Brain microvascular endothelial cell (primary cell): ENCODE data around the gene RSAD1.

Experiments used
- DNase-seq: peaks from one replicate; pipeline ENCODE4 v3.0.0-alpha.2; 2020
- H3K27ac ChIP-seq: fragments of 250-450 bp; sonication (Bioruptor Pico); 2 replicates; pipeline ENCODE4 v1.5.1; 2020; ENCODE audit warnings: mild to moderate bottlenecking, moderate library complexity
- H3K27me3 ChIP-seq: fragments of 250-450 bp; sonication (Bioruptor Pico); replicated peaks from 2 replicates; pipeline ENCODE4 v1.5.1; 2020; ENCODE audit warnings: mild to moderate bottlenecking
- H3K36me3 ChIP-seq: fragments of 250-450 bp; sonication (Bioruptor Pico); replicated peaks from 2 replicates; pipeline ENCODE4 v1.5.1; 2020; ENCODE audit warnings: mild to moderate bottlenecking
- H3K4me3 ChIP-seq: 2 replicates; pipeline ENCODE4 v1.5.1; 2011; ENCODE audit warnings: low read depth, mild to moderate bottlenecking, control low read depth, low read length, moderate library complexity
- in situ Hi-C: cut with HindIII; loops from 2 replicates; pipeline ENCODE4 v1.10.0; 2017; ENCODE audit warnings: low sequenced_read_pairs, low pct_ligation_motif_present
- TF ChIP-seq, protein P1 (sequence below): IDR thresholded peaks from 2 replicates; pipeline ENCODE4 v1.5.1; 2011; ENCODE audit warnings: low read depth, mild to moderate bottlenecking, moderate library complexity, low read length, control low read depth, inconsistent platforms; ENCODE audit errors: missing control alignments

Gene RSAD1

DNA sequence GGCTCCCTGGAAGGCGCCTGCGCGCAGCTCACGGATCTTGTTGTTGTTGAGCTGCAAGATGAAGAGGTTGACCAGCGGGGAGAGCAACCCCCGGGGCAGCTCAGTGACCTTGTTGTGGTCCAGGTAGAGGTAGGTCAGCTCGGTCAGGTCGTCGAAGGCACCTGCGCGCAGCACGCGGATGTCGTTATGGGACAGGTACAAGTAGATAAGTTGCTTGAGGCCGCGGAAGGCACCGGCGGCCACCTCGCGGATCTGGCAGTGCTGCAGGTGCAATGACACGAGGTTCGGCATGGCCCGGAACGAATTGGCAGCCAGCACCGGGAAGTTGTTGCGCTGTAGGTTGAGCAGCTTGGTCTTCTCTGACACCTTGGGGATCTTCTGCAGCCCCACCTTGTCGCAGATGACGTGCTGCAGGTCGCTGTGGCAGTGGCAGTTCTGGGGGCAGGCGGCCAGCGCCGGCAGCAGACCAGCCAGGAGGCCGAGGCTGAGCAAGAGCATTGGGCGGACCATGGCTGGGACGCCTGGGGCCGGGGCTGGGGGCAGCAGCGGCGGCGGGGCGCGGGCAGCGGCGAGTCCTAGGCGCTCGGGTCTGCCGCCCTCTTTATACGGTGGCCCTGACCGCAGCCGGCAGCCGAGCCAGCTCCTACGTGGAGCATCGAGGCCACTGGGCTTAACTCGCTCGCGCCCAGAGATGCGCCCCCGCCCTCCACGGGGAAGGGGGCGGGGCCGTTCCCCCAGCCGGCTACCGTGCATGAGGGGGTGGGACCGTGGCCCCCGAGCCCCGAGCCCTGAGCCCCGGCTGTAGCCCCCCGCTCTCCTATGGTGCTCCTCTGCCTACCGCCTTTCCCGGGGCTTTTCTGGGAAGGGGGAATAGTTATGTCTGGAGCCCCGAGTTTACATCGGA lies 10.1 kb upstream of the RSAD1 start, which contains the start of gene CHAD:
Gene CHAD, minus strand, starts transcription at position 577 of the 904 bp plus-strand sequence. Its CDS starts 67 bp downstream, at position 510.
- in situ Hi-C loops: no loop called here
- H3K4me3 ChIP-seq: peak within 1 kb of the TSS; percentile 40
- H3K36me3 ChIP-seq: no peaks in the 10 kb centered on the region
- no peak for DNase-seq
- H3K27ac ChIP-seq: no peak within 1 kb of the TSS
- TF ChIP-seq, protein P1, sequence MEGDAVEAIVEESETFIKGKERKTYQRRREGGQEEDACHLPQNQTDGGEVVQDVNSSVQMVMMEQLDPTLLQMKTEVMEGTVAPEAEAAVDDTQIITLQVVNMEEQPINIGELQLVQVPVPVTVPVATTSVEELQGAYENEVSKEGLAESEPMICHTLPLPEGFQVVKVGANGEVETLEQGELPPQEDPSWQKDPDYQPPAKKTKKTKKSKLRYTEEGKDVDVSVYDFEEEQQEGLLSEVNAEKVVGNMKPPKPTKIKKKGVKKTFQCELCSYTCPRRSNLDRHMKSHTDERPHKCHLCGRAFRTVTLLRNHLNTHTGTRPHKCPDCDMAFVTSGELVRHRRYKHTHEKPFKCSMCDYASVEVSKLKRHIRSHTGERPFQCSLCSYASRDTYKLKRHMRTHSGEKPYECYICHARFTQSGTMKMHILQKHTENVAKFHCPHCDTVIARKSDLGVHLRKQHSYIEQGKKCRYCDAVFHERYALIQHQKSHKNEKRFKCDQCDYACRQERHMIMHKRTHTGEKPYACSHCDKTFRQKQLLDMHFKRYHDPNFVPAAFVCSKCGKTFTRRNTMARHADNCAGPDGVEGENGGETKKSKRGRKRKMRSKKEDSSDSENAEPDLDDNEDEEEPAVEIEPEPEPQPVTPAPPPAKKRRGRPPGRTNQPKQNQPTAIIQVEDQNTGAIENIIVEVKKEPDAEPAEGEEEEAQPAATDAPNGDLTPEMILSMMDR: no peak
- peaks cover 21% of the 10 kb centered on the region for H3K27me3 ChIP-seq

DNA sequence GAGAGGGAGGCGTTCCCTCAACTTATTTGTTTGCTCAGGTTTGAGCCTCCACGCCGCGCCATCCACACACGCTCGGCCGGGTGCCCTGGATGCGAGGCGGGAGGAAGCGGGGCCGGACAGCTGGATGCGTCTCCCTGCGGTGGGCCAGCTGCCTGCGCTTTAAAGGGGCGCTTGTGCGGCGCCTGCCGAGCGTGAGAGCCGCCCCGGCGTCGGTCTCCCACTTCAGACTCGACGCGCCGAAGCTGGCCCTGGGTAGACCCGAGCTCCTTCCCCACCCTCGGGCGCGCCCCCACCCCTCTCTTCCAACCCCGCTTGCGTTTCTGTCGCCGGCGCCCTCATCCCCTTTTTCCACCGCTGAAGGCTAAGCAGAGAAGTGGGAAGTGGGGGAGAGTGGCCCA lies 9.5 kb upstream of the RSAD1 start:
- TF ChIP-seq, protein P1: no peak
- H3K27me3 ChIP-seq: peaks cover 21% of the 10 kb centered on the region
- in situ Hi-C loops: no loop called here
- H3K27ac ChIP-seq: no peak overlapping the region
- H3K36me3 ChIP-seq: no peaks in the 10 kb centered on the region
- H3K4me3 ChIP-seq: peak overlapping the region; percentile 40
- no peak for DNase-seq

DNA sequence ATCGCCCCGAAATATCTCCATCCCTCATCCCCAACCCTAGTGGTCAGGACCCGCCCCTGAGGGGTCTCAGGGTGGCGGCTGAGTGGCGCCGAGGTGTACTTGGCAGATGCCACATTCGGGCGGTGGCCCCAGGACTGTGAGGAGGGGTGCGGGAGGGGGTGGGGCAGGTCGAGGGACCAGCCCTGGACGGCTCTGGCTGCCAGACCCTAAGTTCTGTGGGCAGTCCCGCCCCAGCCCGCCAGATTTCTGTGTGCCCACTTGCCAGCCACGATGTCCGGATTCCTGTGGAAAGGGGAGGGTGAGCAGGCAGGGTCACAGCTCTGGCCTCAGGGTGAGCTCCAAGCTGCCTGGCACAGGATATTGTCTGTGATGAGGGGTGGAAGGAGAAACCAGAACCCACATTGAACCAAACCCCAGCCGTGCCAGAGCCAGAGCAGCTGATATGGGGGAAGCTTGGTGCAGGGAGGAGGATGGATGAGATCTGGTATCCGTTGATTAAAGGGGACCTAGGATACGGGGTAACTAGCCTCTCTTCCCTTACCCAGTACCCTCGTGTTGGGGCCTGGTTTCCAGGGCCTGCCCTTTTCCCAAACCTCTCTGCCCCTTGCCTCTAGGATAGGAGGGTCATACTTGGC lies 8.9 kb upstream of the RSAD1 start:
- no peaks in the 10 kb centered on the region for H3K36me3 ChIP-seq
- in situ Hi-C loops: no loop called here
- DNase-seq: no peak
- H3K4me3 ChIP-seq: no peak overlapping the region
- H3K27me3 ChIP-seq: peaks cover 21% of the 10 kb centered on the region
- TF ChIP-seq, protein P1: no peak
- H3K27ac ChIP-seq: no peak overlapping the region

DNA sequence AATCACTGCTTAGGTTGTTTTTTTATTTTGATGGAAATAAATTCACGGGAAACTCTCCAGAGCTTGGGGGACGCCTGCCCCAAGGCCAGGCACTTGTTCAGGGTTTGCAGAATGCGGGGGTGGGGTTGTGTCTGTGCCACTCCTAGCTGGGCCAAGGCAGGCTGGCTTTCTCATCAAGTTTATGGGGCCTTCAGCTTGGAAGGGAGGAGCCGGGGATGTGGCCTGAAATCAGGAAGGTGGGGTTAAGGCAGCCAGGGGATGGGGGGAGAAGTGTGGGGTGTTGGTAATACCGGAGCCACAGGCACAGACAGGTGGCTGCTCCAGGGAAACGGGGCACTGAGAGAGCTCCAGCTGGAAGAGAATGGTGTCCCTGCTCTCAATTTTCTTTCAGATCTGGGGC lies 8.2 kb upstream of the RSAD1 start:
- DNase-seq: no peak
- H3K4me3 ChIP-seq: no peak overlapping the region
- H3K27ac ChIP-seq: no peak overlapping the region
- TF ChIP-seq, protein P1: no peak
- in situ Hi-C loops: no loop called here
- H3K36me3 ChIP-seq: no peaks in the 10 kb centered on the region
- peaks cover 21% of the 10 kb centered on the region for H3K27me3 ChIP-seq

DNA sequence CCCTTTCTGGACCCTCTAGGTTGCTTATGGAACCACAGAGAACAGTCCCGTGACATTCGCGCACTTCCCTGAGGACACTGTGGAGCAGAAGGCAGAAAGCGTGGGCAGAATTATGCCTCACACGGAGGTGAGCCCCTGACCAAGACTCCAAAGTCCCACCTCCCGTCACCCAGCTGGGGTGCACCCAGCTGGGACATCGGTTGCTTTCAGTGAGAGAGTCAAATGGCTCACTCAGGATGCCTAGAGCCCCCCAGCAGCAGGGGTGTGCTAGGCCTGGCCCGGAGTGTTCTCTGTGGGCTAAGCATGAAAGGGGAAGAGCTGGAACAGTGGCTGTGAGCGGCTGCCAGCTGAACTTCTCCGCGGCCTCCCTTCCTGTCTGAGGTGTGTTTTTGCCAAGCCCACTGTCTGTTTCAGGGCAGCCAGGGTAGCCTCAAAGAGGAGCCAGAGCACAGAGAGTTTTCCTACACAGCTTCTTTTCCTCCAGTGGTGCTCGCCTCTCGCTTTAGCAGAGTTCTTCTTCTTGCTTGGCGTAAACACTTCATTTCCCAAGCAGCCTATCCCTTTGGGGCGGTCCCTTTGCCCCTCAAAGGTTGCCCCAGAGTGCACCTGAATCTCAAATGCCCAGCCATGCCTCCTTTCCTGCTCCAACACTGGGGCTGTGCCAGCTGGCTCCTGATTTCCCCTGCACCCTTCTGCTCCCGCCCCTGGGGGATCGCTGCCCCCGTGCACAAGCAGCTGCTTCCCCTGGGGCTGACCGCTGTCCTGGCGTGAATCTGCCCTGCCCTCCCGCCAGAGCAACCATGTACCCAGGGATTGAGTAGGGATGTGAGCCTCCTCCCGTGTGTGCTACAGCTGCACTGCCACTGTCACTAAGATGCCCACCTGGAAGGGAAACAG lies 7.4 kb upstream of the RSAD1 start:
- TF ChIP-seq, protein P1: no peak
- H3K27me3 ChIP-seq: peaks cover 22% of the 10 kb centered on the region
- H3K36me3 ChIP-seq: no peaks in the 10 kb centered on the region
- DNase-seq: no peak
- H3K4me3 ChIP-seq: no peak overlapping the region
- in situ Hi-C loops: no loop called here
- no peak overlapping the region for H3K27ac ChIP-seq
